ENCODE measurements around the gene CPA3.

- TF ChIP-seq ZBTB33 (IDR thresholded peaks at IDR 0.05) = no peak
- TF ChIP-seq ATF3 (IDR thresholded peaks at IDR 0.05) = no peak
- no peak for TF ChIP-seq RAD21 (IDR thresholded peaks at IDR 0.05)
- TF ChIP-seq CTCF (IDR thresholded peaks at IDR 0.05; ENCODE audit: low read depth, low read length, missing input control) = no peak
- TF ChIP-seq YY1 (IDR thresholded peaks at IDR 0.05) = no peak
- no peak for TF ChIP-seq REST (IDR thresholded peaks at IDR 0.05)
- no peak for TF ChIP-seq GABPA (IDR thresholded peaks at IDR 0.05 in 1 of 2, conservative IDR thresholded peaks at IDR 0.05 in 1 of 2)
- TF ChIP-seq JUND (IDR thresholded peaks at IDR 0.05) = no peak
- no peak for TF ChIP-seq EGR1 (IDR thresholded peaks at IDR 0.05; ENCODE audit: low read depth in 2 of 2)
- no peak for TF ChIP-seq HNF4A (conservative IDR thresholded peaks at IDR 0.05)
- TF ChIP-seq NR2F2 (IDR thresholded peaks at IDR 0.05) = no peak
- no peak for TF ChIP-seq MAX (IDR thresholded peaks at IDR 0.05)
Measured at GRCh38 chr3:148816427-148816826, 48.7 kb upstream of the CPA3 start.

All from liver (tissue), 3 donors.